GM12878 (cell line): ENCODE data around the gene TBC1D5. TPM values are rescaled to one million over a fixed set of nuclear protein-coding genes. Genes with fewer than 3 reads are reported as not detected.

Experiments used
- ATAC-seq: fragments of 200-7000 bp; cut with Tn5 transposase; 3 replicates; pipeline ENCODE4 v1.9.1; 2020; ENCODE audit warnings: mild to moderate bottlenecking, moderate library complexity
- BruUV-seq: library from RNA; stranded (reverse); fragments of 400-500 nt; replicated peaks from 2 replicates; lab custom pipeline; 2021; lab: Mats Ljungman, UMichigan
- CTCF ChIA-PET: fragments of 300-600 bp; sonication (Branson Sonifier 250); formaldehyde crosslinking; extraction: SDS; loops from one replicate; lab custom pipeline; 2021; ENCODE audit warnings: inconsistent platforms; lab: Yijun Ruan, JAX
- POLR2A ChIA-PET: fragments of 350-600 bp; formaldehyde crosslinking; extraction: SDS; loops from one replicate; lab custom pipeline; 2021; ENCODE audit warnings: inconsistent platforms; lab: Charles Lee
- RAD21 ChIA-PET: fragments of 300-600 bp; sonication (Branson Sonifier 250); formaldehyde crosslinking; loops from one replicate; lab custom pipeline; 2023; ENCODE audit warnings: antibody characterized with exemption; ENCODE audit not compliant: unreplicated experiment; lab: Charles Lee
- SMC1A ChIA-PET: fragments of 300-600 bp; sonication (Branson Sonifier 250); formaldehyde crosslinking; loops from one replicate; lab custom pipeline; 2023; ENCODE audit not compliant: unreplicated experiment, uncharacterized antibody; lab: Charles Lee
- DNase-seq: peaks from one replicate; pipeline ENCODE4 v3.0.0-alpha.2; 2011; ENCODE audit warnings: low read depth, low spot score
- FAIRE-seq: peaks from 3 replicates; lab custom pipeline; 2011; peaks lifted over from hg19 to GRCh38; lab: Jason Lieb, UNC
- H2AFZ ChIP-seq: 2 replicates; pipeline ENCODE4 v1.6.0; 2011; ENCODE audit warnings: low read depth, low read length, control low read depth; ENCODE audit not compliant: control insufficient read depth
- H3K27ac ChIP-seq: 2 replicates; pipeline ENCODE4 v1.5.1; 2011; ENCODE audit warnings: control low read depth; ENCODE audit not compliant: control insufficient read depth, insufficient read depth
- H3K27me3 ChIP-seq, 2 experiments: replicated peaks in 1 of 2; 2 replicates each; pipeline versions ENCODE4 v1.6.0 to v1.6.1; 2011; ENCODE audit warnings: low read length in 1 of 2; ENCODE audit not compliant: control insufficient read depth in 2 of 2, insufficient read depth in 2 of 2
- H3K36me3 ChIP-seq, 2 experiments: 2 replicates each; pipeline ENCODE4 v1.5.1; 2011; ENCODE audit warnings: low read length in 1 of 2; ENCODE audit not compliant: control insufficient read depth in 2 of 2, insufficient read depth in 2 of 2
- H3K4me1 ChIP-seq: 2 replicates; pipeline ENCODE4 v1.6.1; 2011; ENCODE audit warnings: mild to moderate bottlenecking, low read length, moderate library complexity, mixed read lengths; ENCODE audit not compliant: control insufficient read depth, insufficient read depth
- H3K4me2 ChIP-seq: 2 replicates; pipeline ENCODE4 v1.6.0; 2011; ENCODE audit warnings: control low read depth; ENCODE audit not compliant: control insufficient read depth, insufficient read depth
- H3K4me3 ChIP-seq: fragments of 200-600 bp; sonication (generic); 2 replicates; pipeline ENCODE4 v1.5.1; 2016
- H3K79me2 ChIP-seq: 2 replicates; pipeline ENCODE4 v1.6.0; 2011; ENCODE audit warnings: low read length; ENCODE audit not compliant: control insufficient read depth, insufficient read depth
- H3K9ac ChIP-seq: 2 replicates; pipeline ENCODE4 v1.8.0; 2011; ENCODE audit warnings: low read length, control low read depth, mixed read lengths; ENCODE audit not compliant: control insufficient read depth, insufficient read depth
- H3K9me3 ChIP-seq: replicated peaks from 3 replicates; pipeline ENCODE4 v1.5.1; 2011; ENCODE audit warnings: mild to moderate bottlenecking, low read length; ENCODE audit not compliant: control insufficient read depth, insufficient read depth
- H4K20me1 ChIP-seq: 2 replicates; pipeline ENCODE4 v1.6.0; 2011; ENCODE audit not compliant: control insufficient read depth, insufficient read depth
- CTCF ChIP-seq, 3 experiments: IDR thresholded peaks in 2 of 3; conservative IDR thresholded peaks in 1 of 3; 2 replicates each; pipeline ENCODE4 v1.5.1; 2011; ENCODE audit warnings: low read depth in 3 of 3, low read length in 3 of 3, mild to moderate bottlenecking in 3 of 3, control low read depth in 2 of 3, moderate library complexity in 2 of 3, inconsistent platforms in 1 of 3, mixed read lengths in 1 of 3; ENCODE audit not compliant: control insufficient read depth in 2 of 3, insufficient read depth in 1 of 3; ENCODE audit errors: extremely low read depth in 1 of 3
- EGR1 ChIP-seq, 2 experiments: IDR thresholded peaks; 1 replicate in 1 of 2; 2 replicates in 1 of 2; pipeline ENCODE4 v1.6.1; 2011 to 2012; ENCODE audit warnings: low read depth in 2 of 2, low read length in 2 of 2, borderline replicate concordance in 1 of 2, mild to moderate bottlenecking in 1 of 2, moderate library complexity in 1 of 2
- PAX5 ChIP-seq: IDR thresholded peaks from 2 replicates; pipeline ENCODE4 v1.6.1; 2011; ENCODE audit warnings: low read depth, low read length, borderline replicate concordance
- SIX5 ChIP-seq: IDR thresholded peaks from 2 replicates; pipeline ENCODE4 v1.6.1; 2011; ENCODE audit warnings: mild to moderate bottlenecking, low read depth, low read length, moderate library complexity; ENCODE audit not compliant: severe bottlenecking
- SMC3 ChIP-seq: IDR thresholded peaks from 2 replicates; pipeline ENCODE4 v1.6.1; 2011; ENCODE audit warnings: low read length, improper control_type of control experiment, borderline replicate concordance
- WGBS: methylation state at CpG from one replicate; pipeline ENCODE4 v1.1.6; 2016; ENCODE audit warnings: low lambda C conversion rate; ENCODE audit not compliant: insufficient replicate concordance, insufficient coverage; ENCODE audit errors: missing lambda C conversion rate; 5-methylcytosine and 5-hydroxymethylcytosine counted together
- in situ Hi-C: fragments of 300-500 bp; cut with MboI; formaldehyde crosslinking; loops from 9 replicates; pipeline ENCODE4 v1.14.3; 2018; ENCODE audit warnings: mixed read lengths
- intact Hi-C: fragments of 100-400 bp; cut with micrococcal nuclease; formaldehyde crosslinking; loops from one replicate; pipeline ENCODE4 v1.14.2; 2022; ENCODE audit not compliant: unreplicated experiment
- polyA plus RNA-seq, 11 experiments: library from polyadenylated mRNA; depleted of rRNA in 4 of 11; unstranded in 6 of 11; stranded (reverse) in 5 of 11; fragments of >200 nt; fragmentation: Nextera tagmentation in 4 of 11; fragmentation: Illumina TruSeq in 1 of 11; extraction: Ambion mirVana in 4 of 11; extraction: Trizol in 1 of 11; gene quantifications; 1 replicate in 1 of 11; 2 replicates in 10 of 11; pipeline versions ENCODE4 v1.2.1 to v1.2.3, GENCODE V29; 2011 to 2016; ENCODE audit warnings: inconsistent platforms in 2 of 11, missing spikeins in 2 of 11, low read depth in 1 of 11
- total RNA-seq, 4 experiments: library from RNA; depleted of rRNA in 3 of 4; stranded (reverse); fragments of >200 nt in 3 of 4; fragmentation: Illumina TruSeq in 1 of 4; extraction: Trizol in 1 of 4; gene quantifications; 2 replicates each; pipeline versions ENCODE4 v1.2.1 to v1.2.3, GENCODE V29; 2013 to 2021

TBC1D5 gene
- total and polyA plus RNA-seq, 10 of the 15 experiments (the other 5 are each of a cell fraction or from before 2014, with no cell fraction given) = 5.5 to 61.0 (median 43.8) TPM

GRCh38 chr3:17175187-17175807, 567.1 kb downstream of the TBC1D5 start (continued):
- TF ChIP-seq PAX5 = no peak

GRCh38 chr3:17166369-17166768, 576.1 kb downstream of the TBC1D5 start:
- WGBS = 97% methylated on average over 7 of the region's 7 CpGs
- no peaks in the 10 kb centered on the region for H3K27me3 ChIP-seq
- H3K4me2 ChIP-seq = no peak overlapping the region
- in situ Hi-C loops = no loop called here
- no peaks in the 10 kb centered on the region; the same call in 1 of the 2 replicates for H4K20me1 ChIP-seq
- H3K27ac ChIP-seq = no peak overlapping the region
- FAIRE-seq (no peak), DNase-seq (no peak), ATAC-seq (no peak)
- H3K9me3 ChIP-seq = no peaks in the 10 kb centered on the region
- no peak overlapping the region for H3K4me3 ChIP-seq
- POLR2A ChIA-PET = no interaction called here
- no peaks in the 10 kb centered on the region for H3K4me1 ChIP-seq
- intact Hi-C loops = no loop called here
- H2AFZ ChIP-seq = no peak overlapping the region
- RAD21 ChIA-PET = interaction anchor here (1.2 to 1.4 kb wide), 3 partner anchors 15 to 282 kb away, joined by 3 to 4 read pairs (median 3); partner anchors contain the start of gene PLCL2
- SMC1A ChIA-PET = interaction anchor here (1.2 to 1.5 kb wide), 2 partner anchors 15 to 30 kb away, joined by 4 read pairs; no protein-coding TSS in a partner anchor
- TF ChIP-seq CTCF (IDR thresholded peaks at IDR 0.05 in 2 of 3, conservative IDR thresholded peaks at IDR 0.05 in 1 of 3; ENCODE audit: control insufficient read depth in 2 of 3, extremely low read depth in 1 of 3, insufficient read depth in 1 of 3, low read depth in 3 of 3, low read length in 3 of 3) = peak in 1 of 3 experiments; percentile 10; a peak in 1 of 6 replicates
- no peak for TF ChIP-seq EGR1 (IDR thresholded peaks at IDR 0.05; ENCODE audit: borderline replicate concordance in 1 of 2, low read depth in 2 of 2, low read length in 2 of 2)
- TF ChIP-seq SIX5 = no peak
- peak; percentile 10; the same call in 1 of the 2 replicates for TF ChIP-seq SMC3
- no peak overlapping the region for H3K9ac ChIP-seq
- CTCF ChIA-PET = interaction anchor here (0.9 to 2.5 kb wide), 4 partner anchors 12 to 350 kb away, joined by 3 to 6 read pairs (median 4); no protein-coding TSS in a partner anchor
- no TSS peak for BruUV-seq
- H3K79me2 ChIP-seq = no peaks in the 10 kb centered on the region
- H3K36me3 ChIP-seq = peaks cover 5 to 11% of the 10 kb centered on the region in 2 experiments
